Mesenteric fat pad (tissue), 1 donor: Measurements from ENCODE around the gene ANTXR1. TPM values are rescaled to one million over a fixed set of nuclear protein-coding genes. Genes with fewer than 3 reads are reported as not detected.

Source experiments
- DNase-seq: peaks from one replicate; pipeline ENCODE4 v3.0.0-alpha.2; 2020; ENCODE audit warnings: low spot score
- total RNA-seq: library from RNA; stranded (reverse); fragmentation: NEBNext Ultra II Directional; extraction: Animal tissue kit (Norgen Biotek cat#: 25700); gene quantifications from one replicate; pipeline ENCODE4 v1.2.1, GENCODE V29; 2021
- donor health status: DM: yes; HTN: yes; CAD: no.

The ANTXR1 gene
- total RNA-seq, 1 donor from 2014 or later: 51.9 TPM

- DNase-seq: no peak
Measured at GRCh38 chr2:69033461-69034095, 20.6 kb downstream of the ANTXR1 start.

- no peak for DNase-seq
Measured at GRCh38 chr2:69034122-69034521, 21.1 kb downstream of the ANTXR1 start.

DNA sequence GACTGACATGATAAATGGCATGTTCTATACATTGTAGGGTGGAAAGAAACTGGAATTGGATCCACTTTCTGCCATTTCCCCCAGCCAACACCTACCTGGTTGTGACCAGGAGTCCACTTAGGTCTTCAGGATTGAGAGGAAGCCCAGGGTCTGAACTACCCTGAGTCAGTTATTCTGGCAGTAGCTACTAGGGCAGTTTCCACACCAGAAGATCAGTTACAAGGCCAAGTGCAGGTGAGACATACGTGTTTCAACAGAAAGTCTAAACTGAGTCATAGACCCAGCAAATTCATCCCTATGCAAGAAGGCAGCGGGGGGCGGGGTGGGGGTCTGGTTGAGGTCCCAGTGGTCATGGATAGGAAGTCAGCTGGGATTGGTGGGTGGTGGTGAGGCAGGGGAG, 21.9 kb downstream of the ANTXR1 start:
- DNase-seq: no peak

GRCh38 chr2:69036926-69037325, 23.9 kb downstream of the ANTXR1 start:
- no peak for DNase-seq

DNA sequence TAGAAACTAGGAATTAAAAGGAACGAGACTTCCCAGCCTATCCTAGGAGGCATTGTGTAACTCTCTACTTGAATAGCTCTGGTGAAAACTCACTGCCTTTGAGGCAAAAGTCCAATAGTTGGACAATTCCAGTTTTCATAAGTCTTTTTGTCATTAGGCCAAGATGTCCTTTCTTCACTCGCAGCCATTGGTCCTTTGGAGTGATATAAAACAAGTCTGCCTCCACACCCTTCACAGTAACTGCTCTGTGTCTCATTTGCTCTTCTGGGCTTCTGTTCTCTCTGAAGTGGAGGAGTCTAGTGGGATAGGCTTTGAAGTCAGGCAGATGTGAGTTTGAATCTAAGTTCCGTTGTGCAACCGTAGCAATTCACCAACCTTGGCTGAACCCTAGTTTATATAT, 28.2 kb downstream of the ANTXR1 start:
- no peak for DNase-seq

GRCh38 chr2:69043736-69044400, 30.9 kb downstream of the ANTXR1 start:
- no peak for DNase-seq

DNA sequence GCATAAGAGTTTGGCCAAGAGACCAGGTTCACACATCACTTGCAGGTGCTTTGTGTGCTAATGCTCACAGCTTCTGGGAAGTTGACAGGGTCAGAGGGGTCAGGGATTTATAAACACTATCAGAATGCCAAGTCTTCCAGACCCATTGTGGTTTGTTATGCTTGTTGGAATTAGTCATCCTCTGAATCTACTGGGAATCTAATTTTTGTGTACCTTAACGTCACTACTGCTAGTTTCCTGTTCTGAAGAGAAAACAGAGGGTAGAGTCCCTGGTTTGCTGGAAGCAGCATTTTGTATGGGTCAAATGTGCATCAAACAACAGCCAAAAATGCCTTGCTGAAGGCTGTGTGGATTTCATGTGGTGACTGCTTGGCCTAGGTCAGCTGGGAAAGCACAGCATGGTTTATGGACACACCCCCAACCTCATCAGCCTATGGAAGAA, 33.3 kb downstream of the ANTXR1 start:
- no peak for DNase-seq

DNA sequence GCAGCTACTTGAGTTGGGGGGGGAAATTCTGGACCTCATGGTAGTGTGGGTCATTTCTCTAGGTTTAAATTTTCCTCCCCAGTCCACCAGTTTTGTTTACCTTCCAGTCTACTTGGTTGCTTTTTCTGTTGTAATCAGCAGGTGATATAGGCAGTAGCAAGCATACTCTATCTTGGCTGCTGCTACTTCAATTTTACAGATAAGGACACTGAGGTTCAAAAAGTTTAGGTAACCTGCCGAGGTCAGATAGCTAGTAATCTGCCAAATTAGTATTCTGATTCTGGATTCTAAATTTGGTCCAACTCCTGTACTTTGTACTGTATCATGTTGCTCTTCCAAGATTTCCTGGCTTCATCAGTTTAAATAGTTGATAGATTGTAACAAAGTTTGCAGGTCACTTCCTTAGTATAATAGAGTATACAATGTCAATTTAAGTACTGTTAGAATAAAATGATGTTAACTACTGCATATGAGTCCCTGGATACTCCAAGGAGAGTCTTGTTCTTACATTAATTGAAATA, 34.7 kb downstream of the ANTXR1 start:
- no peak for DNase-seq

DNA sequence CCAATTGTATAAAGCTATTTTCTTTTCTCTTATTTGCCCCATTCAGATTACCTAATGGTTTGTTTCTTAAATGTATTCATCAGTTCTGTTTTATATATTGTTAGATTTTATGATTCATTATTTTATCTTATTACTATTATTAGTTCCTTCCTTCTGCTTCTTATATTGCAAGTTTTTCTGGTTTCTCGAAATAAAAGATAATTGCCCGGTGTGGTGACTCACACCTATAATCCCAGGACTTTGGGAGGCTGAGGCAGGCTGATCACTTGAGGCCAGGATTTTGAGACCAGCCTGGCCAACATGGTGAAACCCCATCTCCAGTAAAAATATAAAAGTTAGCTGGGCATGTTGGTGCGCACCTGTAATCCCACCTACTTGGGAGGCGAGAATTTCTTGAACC, 37.8 kb downstream of the ANTXR1 start:
- DNase-seq: no peak

- no peak for DNase-seq
Measured at GRCh38 chr2:69053416-69053965, 40.5 kb downstream of the ANTXR1 start.

DNA sequence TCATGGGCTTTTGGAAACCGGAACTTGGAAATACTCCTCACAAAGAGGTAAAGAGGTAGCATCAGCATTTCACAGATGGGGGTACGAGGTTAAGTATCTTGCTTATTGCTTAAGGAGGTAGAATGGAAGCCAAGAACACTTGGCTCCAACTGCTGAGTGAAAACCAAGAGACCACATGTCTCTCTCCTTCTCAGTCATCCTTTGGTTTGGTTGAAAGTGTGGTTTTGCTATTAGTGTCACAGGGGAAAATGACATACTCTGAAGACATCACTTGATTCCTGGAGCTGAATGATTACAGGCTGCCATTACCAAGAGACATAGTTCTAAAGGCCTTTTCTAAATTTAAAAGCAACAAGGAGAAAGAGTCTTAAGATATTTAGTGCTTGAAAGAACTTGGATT, 41.5 kb downstream of the ANTXR1 start:
- no peak for DNase-seq

GRCh38 chr2:69055688-69056470, 42.9 kb downstream of the ANTXR1 start:
- no peak for DNase-seq

- DNase-seq: no peak
Measured at GRCh38 chr2:69057660-69058059, 44.7 kb downstream of the ANTXR1 start.

GRCh38 chr2:69059731-69060290, 46.8 kb downstream of the ANTXR1 start:
- DNase-seq: no peak

- DNase-seq: no peak
Measured at GRCh38 chr2:69060938-69061501, 48.0 kb downstream of the ANTXR1 start.

DNA sequence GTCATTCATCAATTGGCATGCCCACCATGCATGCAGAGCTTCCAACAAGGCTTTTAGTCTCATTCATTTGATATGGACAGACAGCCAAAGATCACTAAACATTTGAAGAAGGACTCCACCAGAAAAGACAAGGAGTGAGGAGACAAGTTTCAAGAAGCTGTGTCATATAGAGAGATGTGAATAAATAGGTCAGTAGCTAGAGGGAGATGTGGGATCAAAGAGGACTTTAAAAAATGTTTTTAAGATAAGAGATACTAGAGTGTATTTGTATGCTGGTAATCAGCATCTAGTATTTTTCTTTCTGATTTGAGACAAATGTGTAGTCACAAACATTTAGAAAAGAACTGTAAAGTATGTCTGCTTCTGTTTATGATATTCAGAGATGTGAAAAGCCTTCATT, 48.5 kb downstream of the ANTXR1 start:
- DNase-seq: no peak

- DNase-seq: no peak
Measured at GRCh38 chr2:69062307-69062962, 49.5 kb downstream of the ANTXR1 start.

DNA sequence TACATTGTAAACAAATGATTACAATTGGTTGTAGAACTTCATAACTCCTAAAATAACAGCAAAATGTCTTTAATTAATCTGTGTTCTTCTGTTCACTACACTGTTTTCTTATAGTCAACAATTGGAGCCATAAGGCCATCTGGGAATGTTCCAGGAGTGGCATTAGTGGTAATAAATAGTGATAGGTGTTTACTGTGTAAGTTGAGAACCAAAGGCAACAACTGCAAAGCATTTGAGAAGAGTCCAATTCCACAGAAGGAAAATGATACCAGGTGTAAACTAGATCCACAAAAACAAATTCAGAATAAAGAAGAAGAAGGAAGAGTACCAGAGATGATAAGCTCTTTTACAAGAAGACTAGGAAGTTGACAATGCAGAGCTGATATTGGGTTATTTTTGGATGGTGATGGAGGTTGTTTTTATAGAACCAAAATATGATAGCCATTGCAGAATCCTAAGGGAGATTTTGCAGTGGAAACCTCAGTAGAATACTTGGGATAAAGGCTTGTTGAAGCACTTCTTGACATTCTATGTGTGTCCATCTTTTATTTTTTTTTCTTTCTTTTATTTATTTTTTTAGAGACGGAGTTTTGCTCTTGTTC, 52.9 kb downstream of the ANTXR1 start:
- DNase-seq: no peak

DNA sequence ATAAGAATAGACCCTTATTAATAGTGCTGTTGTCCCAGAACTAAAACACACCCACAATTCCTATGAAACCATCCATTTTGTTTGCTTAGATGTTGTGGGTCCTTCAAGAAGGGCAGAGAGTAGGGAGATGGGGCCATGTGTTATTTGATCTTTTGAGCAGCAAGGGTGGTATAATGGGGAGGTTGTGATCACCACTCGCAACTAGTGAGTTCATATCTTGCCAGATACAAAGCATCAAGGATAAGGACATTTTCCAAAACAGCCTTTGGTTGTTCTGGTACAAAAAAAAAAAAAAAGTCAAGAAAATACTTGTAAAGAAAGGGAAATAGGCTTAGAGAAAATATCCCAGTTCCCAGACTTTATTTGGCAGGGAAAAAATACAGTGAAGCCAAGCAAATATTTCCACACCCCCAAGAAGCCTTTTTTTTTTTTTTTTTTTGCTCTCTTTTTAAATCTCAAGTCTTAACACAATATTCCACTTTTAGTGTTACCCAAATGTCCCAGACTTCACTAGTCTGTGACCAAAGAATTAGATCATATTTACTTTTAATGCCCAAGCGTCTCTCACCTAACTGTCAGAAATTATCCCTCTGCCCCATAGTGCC, 54.1 kb downstream of the ANTXR1 start:
- no peak for DNase-seq

DNA sequence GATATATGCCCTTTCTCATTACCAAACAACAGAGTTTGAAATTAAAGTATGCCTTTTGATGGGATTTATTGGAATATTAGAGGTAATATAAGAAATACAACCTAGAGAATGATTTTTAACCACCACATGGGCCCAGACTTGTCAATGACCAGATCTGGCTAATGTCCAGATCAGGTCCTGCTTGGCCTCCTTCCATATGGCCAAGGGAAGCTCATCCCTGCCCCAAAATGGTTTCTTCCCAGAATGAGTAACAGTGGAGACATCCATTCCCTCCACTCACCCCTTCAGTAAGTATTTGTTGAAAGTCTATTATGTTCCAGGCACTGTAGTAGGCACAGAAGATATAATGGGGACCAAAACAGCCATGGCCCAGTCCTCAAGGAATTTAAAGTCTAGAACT, 54.9 kb downstream of the ANTXR1 start:
- DNase-seq: no peak
